22Rv1 (cell line): ENCODE data around the gene KIAA1671.

ENCODE experiments used
- H3K27ac ChIP-seq: fragments of 450-650 bp; 2 replicates; pipeline ENCODE4 v1.5.1; 2017
- CTCF ChIP-seq: fragments of 450-650 bp; IDR thresholded peaks from 2 replicates; pipeline ENCODE4 v1.5.1; 2017; ENCODE audit warnings: mild to moderate bottlenecking
- ZFX ChIP-seq: fragments of 450-650 bp; IDR thresholded peaks from 2 replicates; pipeline ENCODE4 v1.6.1; 2017; ENCODE audit warnings: antibody characterized with exemption, borderline replicate concordance

Gene KIAA1671

GRCh38 chr22:25048659-25049647 is 96.4 kb downstream of the KIAA1671 start:
- TF ChIP-seq ZFX (no peak), CTCF (peak; percentile 89)
- no peak overlapping the region for H3K27ac ChIP-seq

DNA sequence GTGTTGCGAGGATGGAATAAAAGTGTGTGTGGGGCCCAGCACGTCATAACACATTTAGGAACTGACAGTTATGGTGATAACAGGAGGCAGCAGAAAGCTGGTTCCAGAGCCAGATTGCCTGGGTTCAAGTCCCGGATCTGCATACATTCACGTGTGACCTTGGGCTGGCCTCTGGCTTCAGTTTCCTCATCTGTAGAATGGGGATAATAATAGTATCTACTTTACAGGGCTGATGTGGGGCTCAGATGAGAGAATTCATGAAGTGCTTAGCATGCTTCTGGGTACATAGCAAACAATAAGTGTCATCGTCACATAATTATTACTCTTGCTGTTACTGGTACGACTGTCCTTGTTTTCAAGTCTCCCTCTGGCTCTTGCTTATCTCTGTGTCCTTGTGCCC is 97.3 kb downstream of the KIAA1671 start:
- H3K27ac ChIP-seq: no peak overlapping the region
- TF ChIP-seq CTCF (no peak), ZFX (no peak)

- TF ChIP-seq CTCF (no peak), ZFX (no peak)
Measured at GRCh38 chr22:25050566-25050965, 98.0 kb downstream of the KIAA1671 start.

DNA sequence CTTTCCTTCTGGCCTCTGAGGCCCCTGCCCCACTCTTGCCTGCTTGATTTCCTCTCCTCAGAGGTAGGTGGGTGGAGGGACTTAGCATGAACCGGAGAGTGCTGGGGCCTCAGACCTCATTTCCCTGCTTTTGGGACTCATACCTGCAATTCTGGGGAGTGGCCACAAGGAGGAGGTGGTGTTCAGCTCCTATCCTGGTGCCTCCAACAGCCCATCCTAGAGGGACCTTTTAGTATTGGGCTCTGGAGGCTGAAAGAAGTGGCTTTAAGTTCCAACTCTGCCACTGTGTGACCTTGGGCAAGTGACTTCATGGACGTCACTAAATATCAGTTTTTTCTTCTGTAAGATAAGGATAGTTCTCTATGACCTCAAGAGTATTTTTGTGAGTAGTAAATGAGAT is 98.6 kb downstream of the KIAA1671 start:
- TF ChIP-seq CTCF (peak; percentile 62), ZFX (no peak)
- peak overlapping the region; percentile 77 for H3K27ac ChIP-seq

More at GRCh38 chr22:25050566-25050965, 98.0 kb downstream of the KIAA1671 start:
- no peak overlapping the region for H3K27ac ChIP-seq

- no peak for TF ChIP-seq CTCF
- TF ChIP-seq ZFX: no peak
- H3K27ac ChIP-seq: peak overlapping the region; percentile 77
Measured at GRCh38 chr22:25051983-25052710, 99.6 kb downstream of the KIAA1671 start.

DNA sequence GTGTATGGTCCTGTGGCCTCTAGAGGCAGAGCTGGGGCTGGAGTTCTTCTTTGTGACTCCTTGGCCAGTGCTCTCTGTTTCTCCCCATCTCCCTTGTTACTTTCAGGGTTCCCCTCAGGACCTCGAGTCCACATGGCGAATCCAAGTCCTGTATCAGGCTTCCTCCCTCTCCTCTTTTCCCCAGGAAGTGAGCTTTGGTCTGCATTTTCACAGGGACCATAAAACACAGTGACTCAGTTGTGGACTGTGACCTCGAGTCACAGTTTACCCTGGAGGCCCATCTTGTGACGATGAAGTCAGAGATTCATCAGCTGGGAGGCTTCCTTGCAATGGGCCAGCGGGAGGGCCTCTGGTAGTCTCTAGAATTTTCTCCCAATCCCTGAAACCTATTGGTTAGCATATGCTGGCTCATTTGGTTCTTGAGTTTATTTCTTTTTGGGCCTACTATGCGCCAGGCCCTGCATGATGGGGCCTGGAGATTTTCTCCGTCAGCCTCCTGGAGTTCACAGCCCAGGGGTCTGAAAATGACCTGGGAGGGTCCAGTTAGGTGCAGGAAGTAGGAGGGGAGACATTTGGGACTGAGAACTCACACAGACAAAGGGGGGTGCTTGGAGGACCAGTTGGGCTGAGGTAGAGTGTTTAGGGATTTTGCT is 100.8 kb downstream of the KIAA1671 start:
- no peak for TF ChIP-seq ZFX
- TF ChIP-seq CTCF: no peak
- peak overlapping the region; percentile 77; the same call in 1 of the 2 replicates for H3K27ac ChIP-seq
